K562 (cell line): ENCODE data around the gene SLC46A3.

ENCODE experiments used
- CTCF ChIP-seq, 3 experiments: IDR thresholded peaks in 2 of 3; conservative IDR thresholded peaks in 1 of 3; 2 replicates each; pipeline ENCODE4 v1.5.1; 2011 to 2012; ENCODE audit warnings: low read length in 3 of 3, mild to moderate bottlenecking in 3 of 3, control low read depth in 2 of 3, improper control_type of control experiment in 1 of 3, inconsistent platforms in 1 of 3, low read depth in 1 of 3, mixed read lengths in 1 of 3, moderate library complexity in 1 of 3; ENCODE audit not compliant: insufficient read depth in 2 of 3
- XRCC3 ChIP-seq: fragments of 450-650 bp; IDR thresholded peaks from 2 replicates; pipeline ENCODE4 v1.6.1; 2017; ENCODE audit warnings: mild to moderate bottlenecking, moderate library complexity

GRCh38 chr13:28723806-28724205, 5.0 kb upstream of the SLC46A3 start:
- TF ChIP-seq CTCF (IDR thresholded peaks at IDR 0.05 in 2 of 3, conservative IDR thresholded peaks at IDR 0.05 in 1 of 3; ENCODE audit: insufficient read depth in 2 of 3, low read depth in 1 of 3, low read length in 3 of 3), result no peak
- TF ChIP-seq XRCC3, result no peak
